Right ventricle myocardium superior (tissue), 1 donor: ENCODE data around the gene CLIC3. TPM values are rescaled to one million over a fixed set of nuclear protein-coding genes. Genes with fewer than 3 reads are reported as not detected.
A peak's percentile ranks its signal among the peaks of the same experiment; 100 is the strongest.

Source experiments
- ATAC-seq: fragments of 200-7000 bp; cut with Tn5 transposase; one replicate; pipeline ENCODE4 v1.9.1; 2020; ENCODE audit warnings: mild to moderate bottlenecking; ENCODE audit not compliant: poor library complexity
- DNase-seq: peaks from one replicate; pipeline ENCODE4 v3.0.0-alpha.2; 2020
- intact Hi-C: fragments of 100-400 bp; cut with DNase I; formaldehyde crosslinking; loops from one replicate; pipeline ENCODE4 v1.11.2; 2022
- total RNA-seq: library from RNA; stranded (reverse); fragmentation: NEBNext Ultra II Directional; extraction: Animal tissue kit (Norgen Biotek cat#: 25700); gene quantifications from one replicate; pipeline ENCODE4 v1.2.1, GENCODE V29; 2021
- donor health status: DM: no; HTN: yes; CAD: no; lungs with severe emphysema.

The CLIC3 gene
- total RNA-seq, 1 donor from 2014 or later, result 2.7 TPM

DNA sequence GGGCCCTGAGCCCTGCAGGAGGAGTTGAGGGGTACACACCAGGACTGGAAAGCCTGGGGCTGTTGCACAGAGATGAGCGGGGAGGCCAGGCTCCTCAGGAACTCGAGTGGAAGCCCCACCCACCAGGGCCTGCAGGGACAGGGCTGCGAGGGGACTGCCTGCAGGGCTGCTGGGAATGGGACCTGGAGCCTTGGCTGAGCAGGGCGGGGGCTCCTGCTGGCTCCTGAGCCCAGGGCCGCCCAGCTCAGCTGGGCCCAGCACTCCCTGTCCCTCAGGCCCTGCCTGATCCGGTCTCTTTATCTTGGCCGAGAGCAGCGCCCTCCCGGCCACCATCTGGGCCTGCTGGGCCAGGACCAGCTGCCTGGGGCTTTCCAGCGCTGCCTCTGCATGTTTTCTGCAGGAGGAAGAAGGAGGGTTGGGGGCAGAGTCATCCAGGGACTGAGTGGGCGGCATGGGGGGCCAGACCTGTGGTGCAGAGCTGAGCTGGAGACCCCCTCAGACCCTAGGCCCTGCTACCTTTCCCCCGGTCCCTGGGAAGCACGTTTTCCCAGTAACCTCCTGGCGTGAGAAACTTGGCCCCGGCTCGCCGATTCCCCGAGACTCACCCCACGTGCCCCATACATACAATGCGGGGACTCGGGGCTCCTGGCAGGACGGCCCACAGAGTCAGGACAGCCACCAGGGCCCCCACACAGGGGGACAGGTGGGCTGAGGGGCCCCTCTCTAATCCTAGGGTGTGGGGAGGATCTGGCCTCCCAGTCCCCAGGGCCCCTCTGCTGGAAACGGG lies 34.9 kb downstream of the CLIC3 start:
- intact Hi-C loops, result no loop called here
- peak; percentile 77 for ATAC-seq
- DNase-seq, result peak; percentile 80

DNA sequence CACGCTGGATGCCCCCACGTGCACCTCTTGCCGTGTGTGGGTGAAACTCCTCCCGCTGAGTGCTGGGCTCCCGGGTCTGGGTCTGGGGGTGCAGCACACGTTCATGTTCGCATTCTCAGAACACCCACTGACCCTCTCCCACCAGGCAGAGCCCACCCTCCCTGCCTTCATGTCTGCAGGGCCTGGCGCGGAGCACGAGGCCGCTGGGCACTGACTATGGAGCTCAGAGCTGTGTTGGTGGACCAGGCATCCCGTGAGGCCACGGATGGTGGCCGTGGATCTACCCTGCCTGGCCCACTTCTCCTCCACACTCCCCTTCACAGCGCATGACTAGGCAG lies 35.5 kb downstream of the CLIC3 start:
- ATAC-seq (no peak), DNase-seq (no peak)
- intact Hi-C loops, result no loop called here

- ATAC-seq, result no peak
These were observed 36.0 kb downstream of the CLIC3 start for GRCh38 chr9:136960212-136960937.

GRCh38 chr9:136958898-136959850 lies 37.2 kb downstream of the CLIC3 start:
- ATAC-seq, result no peak
- intact Hi-C loops, result no loop called here
- DNase-seq, result no peak

More at GRCh38 chr9:136960212-136960937, 36.0 kb downstream of the CLIC3 start:
- no peak for DNase-seq
- intact Hi-C loops, result no loop called here

DNA sequence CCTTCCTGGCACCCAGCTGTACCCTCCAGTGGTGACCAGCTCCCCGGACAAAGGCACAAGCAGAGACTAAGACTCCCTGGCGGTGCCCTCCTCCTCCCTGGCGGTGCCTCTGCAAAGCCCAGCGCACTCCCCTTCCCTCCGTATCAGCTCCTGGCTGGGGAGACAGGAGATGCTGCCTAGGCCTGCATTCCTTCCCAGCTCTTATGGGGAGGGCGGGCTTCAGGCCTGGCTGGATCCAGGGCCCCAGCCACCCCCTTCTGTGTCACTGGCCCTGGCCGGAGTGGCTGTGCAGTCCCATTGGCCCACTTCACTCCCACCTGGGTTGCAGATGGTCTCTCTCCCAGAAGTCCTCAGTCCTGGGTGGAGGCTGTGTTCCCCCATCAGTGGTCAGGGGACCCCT lies 37.9 kb downstream of the CLIC3 start:
- intact Hi-C loops, result no loop called here
- DNase-seq (no peak), ATAC-seq (no peak)

DNA sequence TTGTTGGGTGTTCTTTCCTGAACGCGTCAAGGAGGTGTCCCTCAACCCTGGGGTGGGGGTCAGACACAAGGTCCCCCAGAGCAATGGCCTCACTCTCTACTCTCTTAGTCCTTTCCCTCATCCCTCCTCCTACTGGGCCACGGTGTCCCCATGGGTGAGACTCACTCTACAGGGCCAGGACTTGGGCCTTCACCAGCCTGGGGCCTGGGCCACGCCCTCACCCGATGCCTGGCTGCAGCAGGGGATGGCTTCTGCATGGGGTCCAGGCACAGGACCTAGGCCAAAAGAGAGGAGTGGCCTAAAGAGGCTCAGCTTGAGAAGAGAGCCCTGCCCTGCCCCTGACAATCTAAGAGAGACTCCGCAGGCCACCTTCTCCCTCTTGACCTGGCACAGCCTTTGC lies 38.5 kb downstream of the CLIC3 start:
- DNase-seq (no peak), ATAC-seq (no peak)
- intact Hi-C loops, result no loop called here

GRCh38 chr9:136957461-136957860 lies 38.9 kb downstream of the CLIC3 start:
- intact Hi-C loops, result no loop called here
- no peak for DNase-seq

DNA sequence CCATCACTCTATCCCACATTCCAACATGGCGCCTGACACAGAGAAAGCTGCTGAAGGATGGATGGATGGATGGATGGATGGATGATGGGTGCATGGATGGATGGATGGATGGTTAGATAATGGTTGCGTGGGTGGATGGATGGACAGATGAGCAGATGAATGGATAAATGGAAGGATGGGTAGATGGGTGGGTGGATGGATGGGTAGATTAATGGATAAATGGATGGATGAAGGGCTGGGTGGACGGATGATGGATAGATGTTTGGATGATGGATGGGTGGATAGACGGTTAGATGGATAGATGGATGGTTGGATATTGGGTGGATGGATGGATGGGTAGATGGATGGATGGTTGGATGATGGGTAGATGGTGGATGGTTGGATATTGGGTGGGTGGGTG lies 39.8 kb downstream of the CLIC3 start:
- intact Hi-C loops, result no loop called here
- ATAC-seq (no peak), DNase-seq (no peak)

More at GRCh38 chr9:136957461-136957860, 38.9 kb downstream of the CLIC3 start:
- ATAC-seq, result no peak

DNA sequence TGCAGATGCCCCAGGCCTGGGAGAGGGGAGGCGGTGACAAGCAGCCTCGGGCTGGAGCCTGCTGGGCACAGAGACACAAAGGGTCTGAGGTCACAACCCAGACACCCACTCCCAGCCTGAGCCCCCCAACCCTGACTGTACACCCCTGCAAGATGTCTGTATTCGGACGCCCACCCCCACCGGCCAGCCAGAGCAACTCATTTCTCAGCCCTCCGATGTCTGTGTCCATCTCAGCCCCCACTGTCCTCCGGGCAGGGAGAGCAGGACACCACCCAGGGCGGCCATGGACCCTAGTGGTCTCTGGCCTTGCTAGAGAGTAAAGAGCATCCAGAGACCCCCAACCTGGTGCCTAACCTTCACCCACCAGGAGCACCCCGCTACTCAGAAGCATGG lies 40.4 kb downstream of the CLIC3 start:
- no peak for ATAC-seq
- DNase-seq, result peak; percentile 36
- intact Hi-C loops, result no loop called here

DNA sequence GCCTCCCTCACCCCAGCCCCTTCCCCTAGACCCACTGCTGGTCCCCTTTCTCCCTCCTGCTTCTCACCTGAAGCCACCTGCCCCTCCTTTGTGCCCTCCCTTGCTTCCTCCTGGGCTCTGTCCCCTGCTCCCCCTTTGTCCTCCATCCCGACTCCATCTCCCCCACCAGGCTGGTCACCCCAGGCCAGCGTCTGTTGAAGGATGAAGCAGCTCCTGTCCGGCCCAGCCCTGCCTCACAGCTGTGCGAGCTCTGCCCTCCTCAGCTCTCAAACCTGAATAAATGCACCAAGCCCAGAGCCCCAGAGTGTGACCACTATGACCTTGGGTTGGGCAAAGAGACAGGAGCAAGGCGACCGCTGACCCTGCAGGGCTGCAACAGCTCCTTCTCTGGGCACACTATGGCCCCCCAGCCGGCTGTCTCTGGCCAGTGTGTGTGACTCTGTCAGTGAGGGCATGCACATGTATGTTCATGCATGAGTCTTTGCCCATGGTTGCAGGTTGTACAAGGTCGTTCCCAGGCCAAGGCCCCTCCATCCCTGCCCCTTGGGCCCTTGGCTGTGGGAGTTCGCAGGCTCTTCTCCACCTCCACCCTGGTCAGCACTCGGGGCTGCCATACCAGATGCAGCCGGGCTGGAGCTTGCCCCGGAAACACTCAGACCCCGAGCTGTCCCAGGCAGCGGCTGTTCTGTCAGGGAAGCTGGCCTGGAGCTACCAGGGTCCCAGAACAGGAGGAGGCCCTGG lies 41.0 kb downstream of the CLIC3 start:
- intact Hi-C loops, result no loop called here
- DNase-seq, result peak; percentile 27

GRCh38 chr9:136954270-136955083 lies 41.9 kb downstream of the CLIC3 start:
- DNase-seq (peak; percentile 21), ATAC-seq (no peak)
- intact Hi-C loops, result no loop called here

More for the DNA sequence above, 41.0 kb downstream of the CLIC3 start:
- ATAC-seq, result no peak

- ATAC-seq (no peak), DNase-seq (peak; percentile 17)
- intact Hi-C loops, result no loop called here
These were observed 42.5 kb downstream of the CLIC3 start for GRCh38 chr9:136953771-136954269.

- peak; percentile 33 for DNase-seq
- intact Hi-C loops, result no loop called here
These were observed 43.2 kb downstream of the CLIC3 start for GRCh38 chr9:136952876-136953770.

DNA sequence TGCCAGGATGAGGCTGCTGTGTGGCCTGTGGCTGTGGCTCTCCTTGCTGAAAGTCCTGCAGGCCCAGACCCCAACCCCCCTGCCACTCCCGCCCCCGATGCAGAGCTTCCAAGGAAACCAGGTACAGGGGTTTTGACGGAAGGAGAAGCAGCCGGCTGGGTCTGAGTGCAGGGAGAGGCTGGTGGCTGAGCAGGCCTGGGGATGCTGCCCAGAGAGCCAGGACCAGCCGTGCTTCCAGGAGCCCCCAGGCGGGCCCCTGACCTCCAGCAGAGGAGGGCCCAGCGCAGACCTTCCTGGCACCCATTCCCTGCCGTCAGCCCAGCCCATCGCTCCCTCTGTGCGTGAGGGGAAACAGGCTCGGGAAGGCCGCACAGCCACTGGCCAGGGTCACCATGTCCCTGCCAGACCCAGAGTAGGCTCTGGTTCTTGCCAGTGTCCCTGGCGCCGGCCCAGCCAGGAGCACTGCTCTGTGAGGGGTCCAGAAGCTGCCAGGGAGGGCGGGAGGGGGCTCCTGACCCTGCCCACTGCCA lies 44.0 kb downstream of the CLIC3 start:
- no peak for ATAC-seq
- DNase-seq, result peak; percentile 60
- intact Hi-C loops, result no loop called here

More at GRCh38 chr9:136952876-136953770, 43.2 kb downstream of the CLIC3 start:
- ATAC-seq, result no peak

DNA sequence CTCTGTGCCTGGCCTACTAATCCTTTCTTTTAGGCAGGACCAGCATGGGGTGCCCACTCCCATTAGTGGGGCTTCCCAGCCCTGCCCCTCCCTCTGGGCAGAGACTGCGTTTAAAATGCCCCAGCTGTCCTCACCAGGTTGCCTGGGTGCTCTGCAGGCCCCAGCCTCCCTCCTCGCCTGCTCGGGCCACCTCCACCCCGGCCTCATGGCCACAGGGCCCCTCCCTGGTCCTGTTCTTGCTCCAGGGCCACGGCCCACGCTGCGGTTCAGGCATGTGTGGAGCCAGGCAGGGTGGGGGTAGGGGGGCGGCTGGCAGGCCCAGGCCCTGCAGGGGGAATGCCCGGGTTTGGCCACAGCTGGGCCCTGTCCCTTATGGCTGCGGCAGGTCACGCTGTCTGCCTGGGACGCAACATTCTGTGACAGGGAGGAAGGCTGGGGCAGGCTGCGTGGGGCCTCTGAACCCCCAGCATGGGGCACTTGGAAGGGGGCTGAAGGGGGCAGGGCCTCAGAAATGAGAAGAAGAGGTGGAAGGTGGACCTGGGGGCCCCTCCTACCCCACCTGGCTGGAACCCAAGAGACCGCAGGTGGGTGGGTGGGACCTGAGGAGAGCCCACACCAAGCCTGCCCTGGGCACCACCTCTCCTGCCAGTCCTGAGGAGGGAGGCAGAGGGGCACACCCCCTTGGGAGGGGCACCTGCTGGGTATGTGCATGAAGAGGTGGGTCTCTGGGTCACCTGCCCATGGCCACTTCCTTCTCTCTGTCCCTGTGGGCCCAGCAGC lies 44.6 kb downstream of the CLIC3 start, which contains the start of gene LCN12:
TSS of gene LCN12 (plus strand) at position 733 of the 780 bp plus-strand sequence. CDS start 55 bp downstream, outside the sequence.
- DNase-seq, result peak; percentile 38
- ATAC-seq, result no peak
- intact Hi-C loops, result no loop called here
